Measurements from ENCODE around the gene SELENBP1.

DNA sequence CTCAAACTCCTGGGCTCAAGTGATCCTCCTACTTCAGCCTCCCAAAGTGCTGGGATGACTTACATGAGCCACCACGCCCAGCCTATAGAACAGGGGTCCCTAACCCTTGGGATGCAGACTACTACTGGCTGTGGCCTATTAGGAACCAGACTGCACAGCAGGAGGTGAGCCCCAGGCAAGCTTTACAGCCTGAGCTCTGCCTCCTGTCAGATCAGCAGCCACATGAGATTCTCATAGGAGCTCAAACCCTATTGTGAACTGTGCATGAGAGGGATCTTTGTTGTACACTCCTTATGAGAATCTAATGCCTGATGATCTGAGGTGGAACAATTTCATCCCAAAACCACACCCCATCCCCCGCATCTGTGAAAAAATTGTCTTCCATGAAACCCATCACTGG lies 13.5 kb upstream of the SELENBP1 start:
- TF ChIP-seq, protein P1, sequence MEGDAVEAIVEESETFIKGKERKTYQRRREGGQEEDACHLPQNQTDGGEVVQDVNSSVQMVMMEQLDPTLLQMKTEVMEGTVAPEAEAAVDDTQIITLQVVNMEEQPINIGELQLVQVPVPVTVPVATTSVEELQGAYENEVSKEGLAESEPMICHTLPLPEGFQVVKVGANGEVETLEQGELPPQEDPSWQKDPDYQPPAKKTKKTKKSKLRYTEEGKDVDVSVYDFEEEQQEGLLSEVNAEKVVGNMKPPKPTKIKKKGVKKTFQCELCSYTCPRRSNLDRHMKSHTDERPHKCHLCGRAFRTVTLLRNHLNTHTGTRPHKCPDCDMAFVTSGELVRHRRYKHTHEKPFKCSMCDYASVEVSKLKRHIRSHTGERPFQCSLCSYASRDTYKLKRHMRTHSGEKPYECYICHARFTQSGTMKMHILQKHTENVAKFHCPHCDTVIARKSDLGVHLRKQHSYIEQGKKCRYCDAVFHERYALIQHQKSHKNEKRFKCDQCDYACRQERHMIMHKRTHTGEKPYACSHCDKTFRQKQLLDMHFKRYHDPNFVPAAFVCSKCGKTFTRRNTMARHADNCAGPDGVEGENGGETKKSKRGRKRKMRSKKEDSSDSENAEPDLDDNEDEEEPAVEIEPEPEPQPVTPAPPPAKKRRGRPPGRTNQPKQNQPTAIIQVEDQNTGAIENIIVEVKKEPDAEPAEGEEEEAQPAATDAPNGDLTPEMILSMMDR (IDR thresholded peaks at IDR 0.05) = no peak
- TF ChIP-seq POLR2A (IDR thresholded peaks at IDR 0.05; ENCODE audit: low read depth) (no peak), POLR2AphosphoS5 (IDR thresholded peaks at IDR 0.05) (no peak), EP300 (IDR thresholded peaks at IDR 0.05) (no peak)

Data from esophagus muscularis mucosa (tissue), 4 donors.